ENCODE measurements around the gene PPP1R15A. TPM values are rescaled to one million over a fixed set of nuclear protein-coding genes. Genes with fewer than 3 reads are reported as not detected.
"Not testable (repeated sequence)": the region's sequence is repeated elsewhere in the genome, so short reads cannot be mapped to it uniquely, and the experiment has no call there.

PPP1R15A gene
- total and polyA plus RNA-seq, 2 experiments from 2014 or later = 14.0 to 15.8 TPM

DNA sequence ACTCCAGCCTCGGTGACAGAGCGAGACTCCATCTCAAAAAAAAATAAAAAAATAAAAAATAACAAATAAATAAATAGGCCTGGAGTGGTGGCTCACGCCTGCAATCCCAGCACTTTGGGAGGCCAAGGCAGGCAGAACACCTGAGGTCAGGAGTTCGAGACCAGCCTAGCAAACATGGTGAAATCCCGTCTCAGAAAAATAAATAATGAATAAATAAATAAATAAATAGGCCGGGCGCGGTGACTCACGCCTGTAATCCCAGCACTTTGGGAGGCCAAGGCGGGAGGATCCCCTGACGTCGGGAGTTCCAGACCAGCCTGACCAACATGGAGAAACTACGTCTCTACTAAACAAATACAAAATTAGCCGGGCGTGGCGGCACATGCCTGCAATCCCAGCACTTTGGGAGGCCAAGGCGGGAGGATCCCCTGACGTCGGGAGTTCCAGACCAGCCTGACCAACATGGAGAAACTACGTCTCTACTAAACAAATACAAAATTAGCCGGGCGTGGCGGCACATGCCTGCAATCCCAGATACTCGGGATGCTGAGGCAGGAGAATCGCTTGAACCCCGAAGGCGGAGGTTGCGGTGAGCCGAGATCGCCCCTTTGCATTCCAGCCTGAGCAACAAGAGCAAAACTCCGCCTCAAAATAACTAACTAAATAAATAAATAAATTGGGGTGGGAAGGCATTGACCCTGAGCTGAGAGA, 595 bp upstream of the PPP1R15A start:
- Mint-ChIP-seq H3K27me3 (ENCODE audit: insufficient read depth, low read depth, poor library complexity) (peaks cover 11% of the 10 kb centered on the region), H3K4me3 (peak overlapping the region; percentile 99), H3K4me1 (peaks cover 39% of the 10 kb centered on the region), H3K36me3 (ENCODE audit: low read depth) (peaks cover 35% of the 10 kb centered on the region), H3K27ac (peak overlapping the region; percentile 100)
- H3K4me3 ChIP-seq; ATAC-seq; H3K9me2 ChIP-seq (ENCODE audit: insufficient read depth); H3K4me2 ChIP-seq; H3K27me3 ChIP-seq (ENCODE audit: insufficient read depth); H2AFZ ChIP-seq; DNase-seq (ENCODE audit: low spot score); H3K27ac ChIP-seq (ENCODE audit: low read depth); H3K9me3 Mint-ChIP-seq: not testable (repeated sequence)
- Histone ChIP-seq H3F3A (replicated peaks; ENCODE audit: low read depth) (peaks cover 15% of the 10 kb centered on the region), H3K36me3 (ENCODE audit: insufficient read depth) (peaks cover 12% of the 10 kb centered on the region), H3K79me2 (replicated peaks; ENCODE audit: insufficient read depth) (peaks cover 21% of the 10 kb centered on the region), H4K20me1 (replicated peaks; ENCODE audit: insufficient read depth) (peaks cover 17% of the 10 kb centered on the region), H3K4me1 (ENCODE audit: insufficient read depth) (peaks cover 12% of the 10 kb centered on the region)

DNA sequence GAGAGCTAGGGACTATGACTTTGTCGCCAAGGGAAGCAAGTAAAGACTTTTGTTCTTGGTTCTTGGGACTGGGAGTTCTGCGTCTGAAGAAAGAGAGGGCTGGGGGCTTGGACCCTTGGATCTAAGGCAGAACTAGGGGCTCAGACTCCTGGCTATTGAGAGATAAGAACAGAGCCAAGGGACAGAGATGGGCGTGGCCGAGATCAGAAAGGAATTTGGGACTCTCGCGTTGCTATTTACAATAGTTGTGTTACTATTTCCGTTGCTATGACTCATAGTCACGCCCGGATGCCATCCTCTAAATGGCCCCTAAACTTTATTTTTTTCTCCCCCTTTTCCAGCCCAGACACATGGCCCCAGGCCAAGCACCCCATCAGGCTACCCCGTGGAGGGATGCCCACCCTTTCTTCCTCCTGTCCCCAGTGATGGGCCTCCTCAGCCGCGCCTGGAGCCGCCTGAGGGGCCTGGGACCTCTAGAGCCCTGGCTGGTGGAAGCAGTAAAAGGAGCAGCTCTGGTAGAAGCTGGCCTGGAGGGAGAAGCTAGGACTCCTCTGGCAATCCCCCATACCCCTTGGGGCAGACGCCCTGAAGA, 759 bp downstream of the PPP1R15A start:
- Histone ChIP-seq H3K4me3 (peak overlapping the region; percentile 76), H2AFZ (no peak overlapping the region), H3K27me3 (ENCODE audit: insufficient read depth) (no peaks in the 10 kb centered on the region), H4K20me1 (replicated peaks; ENCODE audit: insufficient read depth) (peaks cover 17% of the 10 kb centered on the region), H3F3A (replicated peaks; ENCODE audit: low read depth) (peaks cover 15% of the 10 kb centered on the region), H3K9me2 (ENCODE audit: insufficient read depth) (no peaks in the 10 kb centered on the region), H3K79me2 (replicated peaks; ENCODE audit: insufficient read depth) (peaks cover 21% of the 10 kb centered on the region), H3K27ac (ENCODE audit: low read depth) (peak overlapping the region; percentile 94), H3K4me2 (peak overlapping the region; percentile 81), H3K36me3 (ENCODE audit: insufficient read depth) (peaks cover 12% of the 10 kb centered on the region), H3K4me1 (ENCODE audit: insufficient read depth) (peaks cover 12% of the 10 kb centered on the region)
- Mint-ChIP-seq H3K4me3 (peak overlapping the region; percentile 99), H3K27me3 (ENCODE audit: insufficient read depth, low read depth, poor library complexity) (peaks cover 11% of the 10 kb centered on the region), H3K4me1 (peaks cover 30% of the 10 kb centered on the region), H3K36me3 (ENCODE audit: low read depth) (peaks cover 40% of the 10 kb centered on the region), H3K9me3 (peaks cover 4% of the 10 kb centered on the region; the same call in 1 of the 3 replicates), H3K27ac (peak overlapping the region; percentile 100)
- ATAC-seq (peak; percentile 50), DNase-seq (ENCODE audit: low spot score) (peak; percentile 97)
- TF ChIP-seq CREB1 (CRISPR knock-in tag; IDR thresholded peaks at IDR 0.05; ENCODE audit: low read depth) = peak; percentile 18; the same call in 1 of the 2 replicates
- TF ChIP-seq, protein P1, sequence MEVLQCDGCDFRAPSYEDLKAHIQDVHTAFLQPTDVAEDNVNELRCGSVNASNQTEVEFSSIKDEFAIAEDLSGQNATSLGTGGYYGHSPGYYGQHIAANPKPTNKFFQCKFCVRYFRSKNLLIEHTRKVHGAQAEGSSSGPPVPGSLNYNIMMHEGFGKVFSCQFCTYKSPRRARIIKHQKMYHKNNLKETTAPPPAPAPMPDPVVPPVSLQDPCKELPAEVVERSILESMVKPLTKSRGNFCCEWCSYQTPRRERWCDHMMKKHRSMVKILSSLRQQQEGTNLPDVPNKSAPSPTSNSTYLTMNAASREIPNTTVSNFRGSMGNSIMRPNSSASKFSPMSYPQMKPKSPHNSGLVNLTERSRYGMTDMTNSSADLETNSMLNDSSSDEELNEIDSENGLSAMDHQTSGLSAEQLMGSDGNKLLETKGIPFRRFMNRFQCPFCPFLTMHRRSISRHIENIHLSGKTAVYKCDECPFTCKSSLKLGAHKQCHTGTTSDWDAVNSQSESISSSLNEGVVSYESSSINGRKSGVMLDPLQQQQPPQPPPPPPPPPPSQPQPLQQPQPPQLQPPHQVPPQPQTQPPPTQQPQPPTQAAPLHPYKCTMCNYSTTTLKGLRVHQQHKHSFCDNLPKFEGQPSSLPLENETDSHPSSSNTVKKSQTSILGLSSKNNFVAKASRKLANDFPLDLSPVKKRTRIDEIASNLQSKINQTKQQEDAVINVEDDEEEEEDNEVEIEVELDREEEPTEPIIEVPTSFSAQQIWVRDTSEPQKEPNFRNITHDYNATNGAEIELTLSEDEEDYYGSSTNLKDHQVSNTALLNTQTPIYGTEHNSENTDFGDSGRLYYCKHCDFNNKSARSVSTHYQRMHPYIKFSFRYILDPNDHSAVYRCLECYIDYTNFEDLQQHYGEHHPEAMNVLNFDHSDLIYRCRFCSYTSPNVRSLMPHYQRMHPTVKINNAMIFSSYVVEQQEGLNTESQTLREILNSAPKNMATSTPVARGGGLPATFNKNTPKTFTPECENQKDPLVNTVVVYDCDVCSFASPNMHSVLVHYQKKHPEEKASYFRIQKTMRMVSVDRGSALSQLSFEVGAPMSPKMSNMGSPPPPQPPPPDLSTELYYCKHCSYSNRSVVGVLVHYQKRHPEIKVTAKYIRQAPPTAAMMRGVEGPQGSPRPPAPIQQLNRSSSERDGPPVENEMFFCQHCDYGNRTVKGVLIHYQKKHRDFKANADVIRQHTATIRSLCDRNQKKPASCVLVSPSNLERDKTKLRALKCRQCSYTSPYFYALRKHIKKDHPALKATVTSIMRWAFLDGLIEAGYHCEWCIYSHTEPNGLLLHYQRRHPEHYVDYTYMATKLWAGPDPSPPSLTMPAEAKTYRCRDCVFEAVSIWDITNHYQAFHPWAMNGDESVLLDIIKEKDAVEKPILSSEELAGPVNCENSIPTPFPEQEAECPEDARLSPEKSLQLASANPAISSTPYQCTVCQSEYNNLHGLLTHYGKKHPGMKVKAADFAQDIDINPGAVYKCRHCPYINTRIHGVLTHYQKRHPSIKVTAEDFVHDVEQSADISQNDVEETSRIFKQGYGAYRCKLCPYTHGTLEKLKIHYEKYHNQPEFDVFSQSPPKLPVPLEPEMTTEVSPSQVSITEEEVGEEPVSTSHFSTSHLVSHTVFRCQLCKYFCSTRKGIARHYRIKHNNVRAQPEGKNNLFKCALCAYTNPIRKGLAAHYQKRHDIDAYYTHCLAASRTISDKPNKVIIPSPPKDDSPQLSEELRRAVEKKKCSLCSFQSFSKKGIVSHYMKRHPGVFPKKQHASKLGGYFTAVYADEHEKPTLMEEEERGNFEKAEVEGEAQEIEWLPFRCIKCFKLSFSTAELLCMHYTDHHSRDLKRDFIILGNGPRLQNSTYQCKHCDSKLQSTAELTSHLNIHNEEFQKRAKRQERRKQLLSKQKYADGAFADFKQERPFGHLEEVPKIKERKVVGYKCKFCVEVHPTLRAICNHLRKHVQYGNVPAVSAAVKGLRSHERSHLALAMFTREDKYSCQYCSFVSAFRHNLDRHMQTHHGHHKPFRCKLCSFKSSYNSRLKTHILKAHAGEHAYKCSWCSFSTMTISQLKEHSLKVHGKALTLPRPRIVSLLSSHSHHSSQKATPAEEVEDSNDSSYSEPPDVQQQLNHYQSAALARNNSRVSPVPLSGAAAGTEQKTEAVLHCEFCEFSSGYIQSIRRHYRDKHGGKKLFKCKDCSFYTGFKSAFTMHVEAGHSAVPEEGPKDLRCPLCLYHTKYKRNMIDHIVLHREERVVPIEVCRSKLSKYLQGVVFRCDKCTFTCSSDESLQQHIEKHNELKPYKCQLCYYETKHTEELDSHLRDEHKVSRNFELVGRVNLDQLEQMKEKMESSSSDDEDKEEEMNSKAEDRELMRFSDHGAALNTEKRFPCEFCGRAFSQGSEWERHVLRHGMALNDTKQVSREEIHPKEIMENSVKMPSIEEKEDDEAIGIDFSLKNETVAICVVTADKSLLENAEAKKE (CRISPR knock-in tag; IDR thresholded peaks at IDR 0.05) = no peak
